Fibroblast of skin of right quadriceps (primary cell): ENCODE measurements around the gene PEG3.
A peak's percentile ranks its signal among the peaks of the same experiment; 100 is the strongest.
"Not testable (repeated sequence)": the region's sequence is repeated elsewhere in the genome, so short reads cannot be mapped to it uniquely, and the experiment has no call there.

Experiments used
- DNase-seq: peaks from one replicate; pipeline ENCODE4 v3.0.0-alpha.2; 2013

Gene PEG3

GRCh38 chr19:56840451-56841192, at the start of gene PEG3, which contains the start of gene ZIM2:
Gene PEG3, minus strand, starts transcription at chr19:56840726. Its CDS starts 16,071 bp downstream, at chr19:56824655.
Gene ZIM2, minus strand, starts transcription at chr19:56840726. Its CDS starts 16,449 bp downstream, at chr19:56824277.
- DNase-seq, result peak; percentile 3

GRCh38 chr19:56885173-56885985, 44.9 kb upstream of the PEG3 start:
- no peak for DNase-seq

- DNase-seq, result no peak
Observed at GRCh38 chr19:56884441-56884840, 43.9 kb upstream of the PEG3 start.

GRCh38 chr19:56880592-56881190, 40.2 kb upstream of the PEG3 start:
- DNase-seq, result no peak

- DNase-seq, result no peak
Observed at GRCh38 chr19:56877069-56877715, 36.7 kb upstream of the PEG3 start.

GRCh38 chr19:56875717-56876116, 35.2 kb upstream of the PEG3 start:
- no peak for DNase-seq

GRCh38 chr19:56874530-56874929, 34.0 kb upstream of the PEG3 start:
- DNase-seq, result no peak

GRCh38 chr19:56873493-56873892, 33.0 kb upstream of the PEG3 start:
- DNase-seq, result no peak

GRCh38 chr19:56869886-56870285, 29.4 kb upstream of the PEG3 start:
- no peak for DNase-seq

- DNase-seq, result no peak
Observed at GRCh38 chr19:56868446-56868845, 27.9 kb upstream of the PEG3 start.

- no peak for DNase-seq
Observed at GRCh38 chr19:56866538-56866937, 26.0 kb upstream of the PEG3 start.

GRCh38 chr19:56864443-56865125, 24.1 kb upstream of the PEG3 start:
- no peak for DNase-seq

GRCh38 chr19:56862741-56863140, 22.2 kb upstream of the PEG3 start:
- DNase-seq, result no peak

- not testable (repeated sequence) for DNase-seq
Observed at GRCh38 chr19:56860409-56860808, 19.9 kb upstream of the PEG3 start.

GRCh38 chr19:56858026-56858425, 17.5 kb upstream of the PEG3 start:
- no peak for DNase-seq

GRCh38 chr19:56856822-56857221, 16.3 kb upstream of the PEG3 start:
- no peak for DNase-seq

GRCh38 chr19:56852361-56852760, 11.8 kb upstream of the PEG3 start:
- not testable (repeated sequence) for DNase-seq

GRCh38 chr19:56848166-56848565, 7.6 kb upstream of the PEG3 start:
- no peak for DNase-seq

GRCh38 chr19:56842412-56842811, 1.9 kb upstream of the PEG3 start:
- no peak for DNase-seq

- DNase-seq, result no peak
Observed at GRCh38 chr19:56841193-56841543, 642 bp upstream of the PEG3 start.

GRCh38 chr19:56839652-56840450, 675 bp downstream of the PEG3 start:
- DNase-seq, result peak; percentile 92
